Ascending aorta (tissue), 2 donors: ENCODE results near the gene AUTS2. TPM values are rescaled to one million over a fixed set of nuclear protein-coding genes. Genes with fewer than 3 reads are reported as not detected.

Experiments
- DNase-seq, 2 donors: peaks; one replicate each; pipeline ENCODE4 v3.0.0-alpha.2; 2019; ENCODE audit warnings: low spot score in 2 of 2
- H3K27ac ChIP-seq, 2 donors: fragments of 200-600 bp; sonication (generic); one replicate each; pipeline ENCODE4 v1.5.1; 2016 to 2017; ENCODE audit warnings: mild to moderate bottlenecking in 1 of 2
- H3K27me3 ChIP-seq: fragments of 200-600 bp; sonication (generic); one replicate; pipeline ENCODE4 v1.5.1; 2017
- H3K36me3 ChIP-seq, 2 donors: fragments of 200-600 bp; sonication (generic); one replicate each; pipeline ENCODE4 v1.5.1; 2016
- H3K4me1 ChIP-seq, 2 donors: fragments of 200-600 bp; sonication (generic); one replicate each; pipeline ENCODE4 v1.5.1; 2016 to 2017; ENCODE audit warnings: mild to moderate bottlenecking in 1 of 2
- H3K4me3 ChIP-seq, 2 donors: fragments of 200-600 bp; sonication (generic); one replicate each; pipeline ENCODE4 v1.5.1; 2016 to 2017; ENCODE audit warnings: mild to moderate bottlenecking in 1 of 2
- H3K9me3 ChIP-seq, 2 donors: fragments of 200-600 bp; sonication (generic); one replicate each; pipeline ENCODE4 v1.5.1; 2016
- intact Hi-C: fragments of 100-400 bp; cut with DNase I; formaldehyde crosslinking; loops from one replicate; pipeline ENCODE4 v1.15.1; 2023
- total RNA-seq: library from RNA; depleted of rRNA; stranded (reverse); fragments of >200 nt; gene quantifications from one replicate; pipeline ENCODE4 v1.1.0, GENCODE V29; 2016
- TF ChIP-seq, protein P1 (sequence below), 3 experiments: fragments of 200-600 bp in 2 of 3; fragments of 450-650 bp in 1 of 3; sonication (generic) in 2 of 3; IDR thresholded peaks; one replicate each; pipeline ENCODE4 v1.5.1; 2016 to 2019; ENCODE audit warnings: antibody characterized with exemption in 3 of 3, mild to moderate bottlenecking in 1 of 3, moderate library complexity in 1 of 3

Gene AUTS2
- total RNA-seq, 1 donor from 2014 or later, result 90.4 TPM

DNA sequence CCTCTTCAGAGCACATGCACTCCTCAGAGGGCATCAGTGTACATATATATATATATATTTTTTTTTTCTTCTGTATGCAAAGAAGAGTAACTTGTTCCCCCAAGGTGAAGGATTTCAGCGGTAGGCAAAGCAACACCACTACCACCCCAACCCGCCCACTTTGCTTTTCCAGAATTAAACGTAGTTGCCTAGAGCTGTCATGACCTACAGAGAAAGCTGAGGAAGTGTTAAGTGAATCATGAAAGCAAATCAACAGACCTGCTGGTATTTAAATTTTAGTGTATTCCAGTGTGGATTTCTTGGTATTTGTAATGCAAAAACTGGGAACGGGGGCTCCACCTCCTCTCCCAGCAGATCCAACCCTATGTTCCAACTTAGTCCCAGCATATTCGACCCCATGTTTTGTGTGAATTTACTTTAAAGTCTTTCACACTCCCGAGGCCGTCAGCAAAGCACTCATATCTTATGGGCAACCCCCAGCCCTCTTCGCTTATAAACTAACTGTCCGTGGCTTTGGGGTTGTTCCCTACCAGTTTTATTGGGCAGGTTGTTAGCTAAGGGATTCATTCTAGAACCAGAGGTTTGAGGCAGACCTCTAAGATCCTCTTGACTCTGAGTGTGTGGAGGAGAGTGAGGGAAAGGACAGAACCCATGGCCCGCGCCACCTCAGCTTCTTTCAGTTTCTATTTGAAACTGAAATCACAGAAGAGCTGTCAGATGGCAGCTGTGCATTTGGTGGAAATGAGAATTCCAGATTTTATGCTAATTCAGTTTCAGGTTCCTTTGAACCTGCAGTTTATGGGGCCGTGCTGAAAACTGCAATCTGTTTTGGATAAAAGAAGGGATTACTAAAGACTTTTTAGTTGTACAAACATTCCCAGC is 1083.4 kb downstream of the AUTS2 start:
- no peaks in the 10 kb centered on the region for H3K9me3 ChIP-seq
- no peaks in the 10 kb centered on the region for H3K36me3 ChIP-seq
- TF ChIP-seq, protein P1, sequence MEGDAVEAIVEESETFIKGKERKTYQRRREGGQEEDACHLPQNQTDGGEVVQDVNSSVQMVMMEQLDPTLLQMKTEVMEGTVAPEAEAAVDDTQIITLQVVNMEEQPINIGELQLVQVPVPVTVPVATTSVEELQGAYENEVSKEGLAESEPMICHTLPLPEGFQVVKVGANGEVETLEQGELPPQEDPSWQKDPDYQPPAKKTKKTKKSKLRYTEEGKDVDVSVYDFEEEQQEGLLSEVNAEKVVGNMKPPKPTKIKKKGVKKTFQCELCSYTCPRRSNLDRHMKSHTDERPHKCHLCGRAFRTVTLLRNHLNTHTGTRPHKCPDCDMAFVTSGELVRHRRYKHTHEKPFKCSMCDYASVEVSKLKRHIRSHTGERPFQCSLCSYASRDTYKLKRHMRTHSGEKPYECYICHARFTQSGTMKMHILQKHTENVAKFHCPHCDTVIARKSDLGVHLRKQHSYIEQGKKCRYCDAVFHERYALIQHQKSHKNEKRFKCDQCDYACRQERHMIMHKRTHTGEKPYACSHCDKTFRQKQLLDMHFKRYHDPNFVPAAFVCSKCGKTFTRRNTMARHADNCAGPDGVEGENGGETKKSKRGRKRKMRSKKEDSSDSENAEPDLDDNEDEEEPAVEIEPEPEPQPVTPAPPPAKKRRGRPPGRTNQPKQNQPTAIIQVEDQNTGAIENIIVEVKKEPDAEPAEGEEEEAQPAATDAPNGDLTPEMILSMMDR (IDR thresholded peaks at IDR 0.05), result no peak
- intact Hi-C loops, result no loop called here
- no peak for DNase-seq
- no peaks in the 10 kb centered on the region for H3K27me3 ChIP-seq
- H3K4me3 ChIP-seq, result no peak overlapping the region
- no peaks in the 10 kb centered on the region for H3K4me1 ChIP-seq
- no peak overlapping the region for H3K27ac ChIP-seq

DNA sequence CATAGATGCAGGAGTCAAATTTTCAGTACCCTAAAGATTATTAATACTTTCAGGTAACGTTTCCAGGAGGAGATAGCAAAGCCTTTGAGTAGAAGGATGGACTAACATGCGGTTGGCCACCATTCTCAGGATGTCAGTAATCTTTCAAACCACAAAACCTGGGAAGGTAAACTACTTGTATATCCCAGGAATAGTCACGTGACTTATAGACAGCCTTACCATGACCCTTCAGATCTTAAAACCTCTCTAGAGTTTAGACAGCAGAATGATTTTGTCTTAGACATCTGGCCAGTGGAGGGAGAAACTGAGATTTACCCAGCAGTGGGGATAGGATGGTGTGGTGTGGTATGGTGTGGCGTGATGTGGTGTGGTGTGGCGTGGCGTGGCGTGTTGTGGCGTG is 1085.9 kb downstream of the AUTS2 start:
- intact Hi-C loops, result no loop called here
- Histone ChIP-seq H3K4me1 (no peaks in the 10 kb centered on the region), H3K9me3 (no peaks in the 10 kb centered on the region), H3K27me3 (no peaks in the 10 kb centered on the region), H3K27ac (no peak overlapping the region), H3K4me3 (no peak overlapping the region), H3K36me3 (no peaks in the 10 kb centered on the region)
- no peak for DNase-seq
- TF ChIP-seq, protein P1 (IDR thresholded peaks at IDR 0.05), result no peak

DNA sequence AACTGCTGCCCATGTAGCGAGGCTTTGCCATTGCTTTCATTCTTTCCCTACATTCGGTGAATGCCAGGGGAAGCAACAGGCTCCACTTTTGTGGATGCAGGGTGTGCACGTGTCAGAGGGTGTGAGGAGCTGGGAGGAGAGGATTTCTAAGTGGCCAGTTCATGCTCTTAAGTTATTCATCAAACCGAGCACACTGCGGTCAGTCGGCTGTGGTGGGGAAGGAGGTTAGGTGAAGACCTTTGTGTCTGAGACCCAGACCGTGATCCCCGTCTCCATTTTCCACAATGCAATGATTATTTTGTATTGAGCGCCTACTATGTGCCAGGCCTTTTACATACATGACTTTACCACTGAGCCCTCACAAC is 1095.0 kb downstream of the AUTS2 start:
- intact Hi-C loops, result loop anchor here (5.0 to 10.0 kb wide), 4 partner anchors 316 to 599 kb away; no protein-coding TSS in a partner anchor

DNA sequence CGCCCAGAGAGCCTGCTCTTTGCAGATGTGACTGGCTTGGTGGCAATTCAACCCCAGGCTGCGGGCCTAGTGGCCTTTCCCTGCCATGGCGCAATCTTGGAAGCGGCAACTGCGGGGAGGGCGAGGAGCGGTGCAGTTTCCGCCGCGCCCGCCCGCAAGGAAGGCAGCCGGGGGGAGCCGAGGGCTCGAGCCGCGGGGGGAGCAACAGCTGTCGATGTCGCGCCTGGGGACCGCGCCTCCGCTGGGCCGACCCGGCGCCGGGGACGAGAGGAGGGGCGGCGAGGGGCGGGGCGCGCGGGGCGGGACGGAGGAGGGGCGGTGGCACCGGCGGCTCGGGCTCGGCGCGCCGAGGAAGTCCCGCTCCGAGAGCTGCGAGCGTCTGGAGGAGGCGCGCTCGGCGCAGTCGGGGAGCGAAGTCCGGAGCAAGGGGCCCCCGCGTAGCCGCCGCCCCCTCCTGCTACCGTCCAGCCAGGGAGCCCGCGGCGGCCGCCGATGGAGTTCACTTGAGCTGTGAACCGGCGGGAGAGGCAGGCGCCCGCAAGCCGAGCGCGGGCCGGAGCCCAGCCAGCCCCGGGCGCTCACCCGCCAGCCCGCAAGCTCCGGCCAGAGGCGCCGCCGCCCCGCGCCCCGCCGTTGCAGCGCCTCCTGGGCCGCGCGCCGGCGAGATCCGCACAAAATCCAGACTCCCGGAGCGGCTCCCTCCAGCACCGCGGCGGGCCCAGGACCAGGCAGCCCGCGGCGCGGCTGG is 1095.6 kb downstream of the AUTS2 start:
- intact Hi-C loops, result loop anchor here (2.0 to 10.0 kb wide), 7 partner anchors 25 to 1097 kb away; no protein-coding TSS in a partner anchor

More for the DNA sequence above, 1095.0 kb downstream of the AUTS2 start:
- no peaks in the 10 kb centered on the region for H3K9me3 ChIP-seq
- peak overlapping the region; percentile 77 to 97 for H3K27ac ChIP-seq
- H3K4me1 ChIP-seq, result peaks cover 5 to 12% of the 10 kb centered on the region in 2 donors
- peak in 1 of 2 donors; percentile 64 for DNase-seq
- no peaks in the 10 kb centered on the region for H3K36me3 ChIP-seq
- peak overlapping the region; percentile 92 to 98 for H3K4me3 ChIP-seq
- no peaks in the 10 kb centered on the region for H3K27me3 ChIP-seq
- TF ChIP-seq, protein P1 (IDR thresholded peaks at IDR 0.05), result peak in 1 of 3 experiments; percentile 29

DNA sequence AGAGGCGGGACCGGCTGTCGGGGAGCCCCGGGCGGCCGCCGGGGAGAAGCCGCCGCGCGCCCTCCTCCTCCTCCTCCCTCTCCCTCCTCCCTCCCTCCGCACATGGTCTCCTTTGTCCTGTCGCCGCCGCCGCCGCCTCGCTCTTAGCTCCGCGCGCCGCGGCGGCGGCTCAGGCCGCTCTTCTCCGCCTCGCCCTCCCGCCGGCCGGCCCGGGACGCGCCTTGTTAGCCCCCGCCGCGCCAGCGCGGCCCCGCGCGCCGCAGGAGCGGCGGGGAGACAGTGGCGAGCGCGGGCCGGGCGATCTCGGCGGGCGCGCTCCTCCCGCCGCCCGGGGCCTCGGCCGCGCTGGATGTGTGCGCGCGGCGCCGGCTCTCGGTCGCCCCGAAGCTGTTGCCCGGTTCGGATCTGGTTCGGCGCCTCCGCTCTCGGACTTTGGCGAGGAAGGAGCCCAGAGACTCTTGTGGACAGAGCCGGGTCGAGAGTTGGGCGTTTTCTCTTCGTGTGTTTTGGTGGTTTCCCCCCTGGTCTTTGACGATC is 1096.2 kb downstream of the AUTS2 start:
- TF ChIP-seq, protein P1 (IDR thresholded peaks at IDR 0.05), result no peak
- peak overlapping the region; percentile 77 to 97 for H3K27ac ChIP-seq
- H3K9me3 ChIP-seq, result no peaks in the 10 kb centered on the region
- H3K4me1 ChIP-seq, result peaks cover 5 to 12% of the 10 kb centered on the region in 2 donors
- no peaks in the 10 kb centered on the region for H3K27me3 ChIP-seq
- no peaks in the 10 kb centered on the region for H3K36me3 ChIP-seq
- peak overlapping the region; percentile 92 to 98 for H3K4me3 ChIP-seq
- DNase-seq, result no peak
- intact Hi-C loops, result loop anchor here (2.0 to 10.0 kb wide), 7 partner anchors 26 to 1098 kb away; no protein-coding TSS in a partner anchor

More for the DNA sequence above, 1095.6 kb downstream of the AUTS2 start:
- Histone ChIP-seq H3K27me3 (no peaks in the 10 kb centered on the region), H3K4me1 (peaks cover 5 to 12% of the 10 kb centered on the region in 2 donors), H3K4me3 (peak overlapping the region; percentile 92 to 98), H3K27ac (peak overlapping the region; percentile 77 to 97), H3K9me3 (no peaks in the 10 kb centered on the region), H3K36me3 (no peaks in the 10 kb centered on the region)
- DNase-seq, result peak in 1 of 2 donors; percentile 88
- TF ChIP-seq, protein P1 (IDR thresholded peaks at IDR 0.05), result peak in 1 of 3 experiments; percentile 15
